Activated T-helper 2 cell treated with anti-CD3 and anti-CD28 coated beads, Interferon-gamma antibody, Interleukin-2, Interleukin-4, amounts not matched to agents 10 μg/mL and 5 μg/mL and 100 μg/mL, durations not matched to agents 14 hours and 24 hours and 36 hours (primary cell): Measurements from ENCODE around the gene MEGF8. TPM values are rescaled to one million over a fixed set of nuclear protein-coding genes. Genes with fewer than 3 reads are reported as not detected.

ENCODE experiments used
- DNase-seq: peaks from one replicate; pipeline ENCODE4 v3.0.0; 2021; ENCODE audit warnings: low spot score
- H3K27ac Mint-ChIP-seq: one replicate; pipeline ENCODE4 v1.8.0; 2021; ENCODE audit warnings: mixed read lengths
- H3K27me3 Mint-ChIP-seq: one replicate; pipeline ENCODE4 v1.8.0; 2021; ENCODE audit warnings: low read depth, mixed read lengths
- H3K36me3 Mint-ChIP-seq: one replicate; pipeline ENCODE4 v1.8.0; 2021; ENCODE audit warnings: low read depth, mixed read lengths
- H3K4me1 Mint-ChIP-seq: one replicate; pipeline ENCODE4 v1.8.0; 2021; ENCODE audit warnings: low read depth, mixed read lengths
- H3K4me3 Mint-ChIP-seq: one replicate; pipeline ENCODE4 v1.8.0; 2021; ENCODE audit warnings: low read depth, mild to moderate bottlenecking, moderate library complexity, mixed read lengths
- H3K9me3 Mint-ChIP-seq: one replicate; pipeline ENCODE4 v1.8.0; 2021; ENCODE audit warnings: mixed read lengths
- intact Hi-C: fragments of 100-400 bp; cut with micrococcal nuclease; formaldehyde crosslinking; loops from one replicate; pipeline ENCODE4 v1.15.1; 2023
- total RNA-seq: library from RNA; stranded (reverse); gene quantifications from 2 replicates; pipeline ENCODE4 v1.2.3, GENCODE V29; 2022

MEGF8 gene
- total RNA-seq, 1 donor from 2014 or later: 10.3 TPM

DNA sequence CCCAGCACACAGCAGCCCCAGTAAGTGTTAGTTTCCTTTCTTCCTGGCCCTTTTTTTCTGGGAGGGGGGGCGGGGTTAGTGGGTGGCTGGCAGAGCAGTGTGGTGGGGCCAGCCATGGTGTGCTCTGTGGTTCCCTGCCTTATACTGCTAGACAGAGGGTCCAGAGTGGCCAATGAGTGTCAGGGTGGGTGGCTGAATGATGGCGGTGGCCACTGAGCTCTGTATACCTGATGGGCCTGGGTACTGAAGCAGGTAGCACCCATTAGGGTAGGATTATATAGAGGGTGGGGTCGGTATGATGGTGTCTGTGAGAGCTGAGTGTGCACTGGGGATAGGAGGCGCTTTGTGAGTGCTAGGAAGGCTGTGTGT lies 42.6 kb upstream of the MEGF8 start:
- H3K36me3 Mint-ChIP-seq: peaks cover 18% of the 10 kb centered on the region
- no peak for DNase-seq
- no peaks in the 10 kb centered on the region for H3K9me3 Mint-ChIP-seq
- peak overlapping the region; percentile 89 for H3K27ac Mint-ChIP-seq
- H3K4me3 Mint-ChIP-seq: peak overlapping the region; percentile 71
- H3K27me3 Mint-ChIP-seq: no peaks in the 10 kb centered on the region
- peaks cover 39% of the 10 kb centered on the region for H3K4me1 Mint-ChIP-seq
- intact Hi-C loops: loop anchor here (1.0 to 2.0 kb wide), 7 partner anchors 15 to 150 kb away; partner anchors contain the start of genes ERF, MEGF8, PAFAH1B3 and POU2F2

DNA sequence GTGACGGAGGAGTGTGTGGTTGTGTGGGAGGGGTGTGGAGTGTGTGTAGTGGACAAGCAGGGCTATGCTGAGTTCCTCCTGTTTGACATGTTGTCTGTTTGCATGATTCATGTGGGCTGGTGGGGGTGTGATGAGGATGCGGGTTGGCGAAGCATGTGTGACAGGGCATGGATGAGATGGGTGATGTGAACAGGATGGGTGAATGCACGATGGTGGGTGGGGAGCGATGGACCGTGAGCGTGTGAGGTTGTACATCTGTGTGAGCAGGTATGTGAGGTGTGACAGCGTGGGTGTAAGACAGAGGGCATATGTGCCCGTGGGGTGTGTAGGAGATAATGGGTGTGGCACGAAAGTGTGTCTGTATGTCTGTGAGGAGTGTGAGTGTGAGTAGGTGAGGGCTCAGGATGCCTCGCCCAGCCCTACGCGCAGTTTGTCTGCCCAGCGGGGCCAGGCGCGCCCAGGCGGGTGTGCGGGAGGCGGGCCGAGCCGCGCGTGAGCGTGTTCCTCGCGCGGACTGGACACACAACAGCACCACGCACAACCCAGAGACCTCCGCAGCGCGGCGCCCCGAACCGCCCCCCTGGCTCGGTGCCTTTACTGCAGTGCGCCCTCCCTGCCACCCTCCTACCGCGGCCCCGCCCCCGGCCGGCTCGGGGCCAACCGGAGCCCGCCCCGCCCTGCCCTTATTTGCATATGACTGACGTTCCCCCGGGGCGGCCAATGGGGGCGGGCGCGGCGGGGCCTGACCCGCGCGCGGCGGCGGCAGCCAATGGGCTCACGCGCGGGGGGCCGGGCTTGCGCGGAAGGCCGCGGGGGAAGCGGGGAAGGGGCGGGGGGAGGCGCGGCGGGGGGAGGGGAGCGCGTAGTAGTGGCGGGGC lies 42.0 kb upstream of the MEGF8 start:
- Mint-ChIP-seq H3K4me1 (peaks cover 39% of the 10 kb centered on the region), H3K9me3 (no peaks in the 10 kb centered on the region), H3K36me3 (peaks cover 16% of the 10 kb centered on the region), H3K27ac (no peak overlapping the region), H3K27me3 (no peaks in the 10 kb centered on the region), H3K4me3 (no peak overlapping the region)
- intact Hi-C loops: loop anchor here (1.0 to 2.0 kb wide), 7 partner anchors 15 to 151 kb away; partner anchors contain the start of genes ERF, MEGF8, PAFAH1B3 and POU2F2
- peak; percentile 91 for DNase-seq

DNA sequence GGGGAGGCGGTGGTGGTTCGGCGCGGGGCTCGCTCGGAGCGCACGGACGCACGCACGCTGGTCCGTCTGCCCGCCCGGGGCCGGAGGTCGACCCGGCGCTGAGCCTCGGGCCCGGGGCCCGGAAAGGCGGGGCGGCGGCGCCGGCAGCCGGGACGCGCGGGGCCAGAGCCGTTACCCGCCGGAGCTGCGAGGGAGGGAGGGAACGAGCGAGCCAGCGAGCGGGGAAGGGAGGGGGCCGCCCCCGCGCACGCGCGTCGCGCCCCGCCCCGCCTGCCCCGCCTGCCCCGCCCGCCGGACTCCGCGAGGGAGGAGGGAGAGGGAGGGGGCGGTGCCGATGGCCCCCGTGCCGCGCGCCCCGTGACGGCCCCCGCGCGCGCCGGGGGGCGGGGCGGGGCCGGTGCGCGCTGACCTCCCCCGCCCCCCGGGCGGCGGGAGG lies 41.4 kb upstream of the MEGF8 start:
- Mint-ChIP-seq H3K27me3 (no peaks in the 10 kb centered on the region), H3K4me1 (peaks cover 35% of the 10 kb centered on the region), H3K36me3 (peaks cover 14% of the 10 kb centered on the region), H3K4me3 (no peak overlapping the region), H3K9me3 (no peaks in the 10 kb centered on the region), H3K27ac (no peak overlapping the region)
- intact Hi-C loops: no loop called here
- peak; percentile 80 for DNase-seq

DNA sequence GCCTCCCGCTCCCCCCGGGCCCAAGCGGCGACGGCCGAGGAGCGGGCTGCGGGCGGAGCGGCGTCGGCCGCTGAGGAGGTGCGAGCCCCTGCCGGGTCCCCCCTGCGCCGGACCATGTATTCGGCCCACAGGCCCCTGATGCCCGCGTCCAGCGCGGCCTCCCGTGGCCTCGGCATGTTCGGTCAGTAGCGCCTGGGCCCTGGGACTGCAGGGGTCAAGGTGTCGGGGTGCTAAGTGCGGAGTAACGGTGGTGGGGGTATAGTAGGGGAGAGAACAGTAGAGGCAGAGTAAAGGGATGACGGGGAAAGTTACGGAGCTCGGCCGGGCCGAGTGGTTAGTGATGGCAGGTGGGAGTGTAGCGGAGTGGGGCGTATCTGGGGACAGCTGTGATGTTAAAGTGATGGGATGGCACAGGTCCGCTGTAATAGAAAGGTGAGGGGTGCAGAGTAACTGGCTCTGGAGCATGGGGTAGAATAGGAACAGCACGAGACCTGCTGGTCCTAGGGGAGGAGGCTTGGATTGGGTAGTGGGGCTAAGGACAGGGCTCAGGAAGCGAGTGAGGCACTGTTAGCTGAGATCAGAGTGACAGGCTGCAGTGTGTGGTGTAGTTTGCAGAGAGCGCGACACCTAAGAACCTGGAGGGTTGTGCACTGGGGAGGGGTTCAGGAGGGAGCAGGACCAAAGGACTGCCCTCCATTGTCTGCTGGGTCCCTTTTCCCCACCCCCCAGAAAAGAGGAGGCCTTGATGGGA lies 40.7 kb upstream of the MEGF8 start:
- no peaks in the 10 kb centered on the region for H3K9me3 Mint-ChIP-seq
- DNase-seq: no peak
- peak overlapping the region; percentile 82 for H3K27ac Mint-ChIP-seq
- H3K36me3 Mint-ChIP-seq: peaks cover 18% of the 10 kb centered on the region
- H3K27me3 Mint-ChIP-seq: no peaks in the 10 kb centered on the region
- intact Hi-C loops: no loop called here
- peaks cover 28% of the 10 kb centered on the region for H3K4me1 Mint-ChIP-seq
- H3K4me3 Mint-ChIP-seq: peak overlapping the region; percentile 88

GRCh38 chr19:42285541-42285941 lies 39.9 kb upstream of the MEGF8 start:
- Mint-ChIP-seq H3K27ac (peak overlapping the region; percentile 47), H3K4me3 (peak overlapping the region; percentile 88), H3K9me3 (no peaks in the 10 kb centered on the region), H3K36me3 (peaks cover 19% of the 10 kb centered on the region), H3K4me1 (peaks cover 28% of the 10 kb centered on the region), H3K27me3 (no peaks in the 10 kb centered on the region)
- no peak for DNase-seq
- intact Hi-C loops: no loop called here

DNA sequence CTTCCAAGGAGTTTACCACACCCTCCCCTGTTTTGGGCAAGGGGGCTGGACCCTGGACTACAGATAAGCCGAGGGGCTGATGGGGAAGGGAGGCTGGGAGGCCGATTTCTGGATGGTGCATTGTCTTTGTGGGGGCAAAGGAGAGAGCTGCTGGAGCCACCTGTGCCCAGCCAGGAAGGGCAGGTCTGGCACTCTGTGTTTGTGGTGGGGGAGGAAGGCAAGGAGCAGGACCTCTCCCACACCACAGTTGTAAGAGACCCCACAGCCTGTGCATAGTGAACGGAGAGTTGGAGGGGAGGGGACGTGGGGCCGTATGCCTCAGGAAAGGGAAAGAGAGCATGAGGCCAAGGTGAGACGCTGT lies 39.5 kb upstream of the MEGF8 start:
- H3K9me3 Mint-ChIP-seq: no peaks in the 10 kb centered on the region
- H3K27ac Mint-ChIP-seq: peak overlapping the region; percentile 47
- H3K36me3 Mint-ChIP-seq: peaks cover 19% of the 10 kb centered on the region
- no peak for DNase-seq
- H3K4me3 Mint-ChIP-seq: peak overlapping the region; percentile 88
- peaks cover 28% of the 10 kb centered on the region for H3K4me1 Mint-ChIP-seq
- intact Hi-C loops: no loop called here
- H3K27me3 Mint-ChIP-seq: no peaks in the 10 kb centered on the region

GRCh38 chr19:42286349-42287016 lies 39.0 kb upstream of the MEGF8 start:
- Mint-ChIP-seq H3K36me3 (peaks cover 24% of the 10 kb centered on the region), H3K27ac (no peak overlapping the region), H3K4me1 (peaks cover 26% of the 10 kb centered on the region), H3K9me3 (no peaks in the 10 kb centered on the region), H3K27me3 (no peaks in the 10 kb centered on the region), H3K4me3 (no peak overlapping the region)
- intact Hi-C loops: no loop called here
- DNase-seq: no peak

- Mint-ChIP-seq H3K27me3 (no peaks in the 10 kb centered on the region), H3K4me1 (peaks cover 19% of the 10 kb centered on the region), H3K27ac (no peak overlapping the region), H3K36me3 (peaks cover 30% of the 10 kb centered on the region), H3K4me3 (peak overlapping the region; percentile 15), H3K9me3 (no peaks in the 10 kb centered on the region)
- no peak for DNase-seq
- intact Hi-C loops: no loop called here
These were observed 38.2 kb upstream of the MEGF8 start for GRCh38 chr19:42287017-42287826.

DNA sequence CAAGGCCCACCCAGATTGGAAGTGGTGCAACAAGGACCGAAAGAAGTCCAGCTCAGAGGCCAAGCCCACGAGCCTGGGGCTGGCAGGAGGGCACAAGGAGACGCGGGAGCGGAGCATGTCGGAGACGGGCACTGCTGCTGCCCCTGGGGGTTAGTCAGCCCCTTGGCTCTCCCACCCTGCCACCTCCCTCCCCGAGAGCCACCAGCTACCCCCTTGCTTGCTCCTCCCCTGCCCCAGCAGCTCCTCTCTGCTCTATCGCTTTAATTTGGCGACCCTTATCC lies 37.7 kb upstream of the MEGF8 start:
- no peak for DNase-seq
- Mint-ChIP-seq H3K36me3 (peaks cover 30% of the 10 kb centered on the region), H3K4me3 (no peak overlapping the region), H3K4me1 (peaks cover 15% of the 10 kb centered on the region), H3K27ac (no peak overlapping the region), H3K27me3 (no peaks in the 10 kb centered on the region), H3K9me3 (no peaks in the 10 kb centered on the region)
- intact Hi-C loops: no loop called here

- intact Hi-C loops: no loop called here
- no peak overlapping the region for H3K4me3 Mint-ChIP-seq
- no peaks in the 10 kb centered on the region for H3K27me3 Mint-ChIP-seq
- no peak for DNase-seq
- H3K9me3 Mint-ChIP-seq: no peaks in the 10 kb centered on the region
- peaks cover 33% of the 10 kb centered on the region for H3K36me3 Mint-ChIP-seq
- peaks cover 15% of the 10 kb centered on the region for H3K4me1 Mint-ChIP-seq
- H3K27ac Mint-ChIP-seq: no peak overlapping the region
These were observed 37.0 kb upstream of the MEGF8 start for GRCh38 chr19:42288387-42288786.

- intact Hi-C loops: no loop called here
- H3K27me3 Mint-ChIP-seq: no peaks in the 10 kb centered on the region
- H3K4me3 Mint-ChIP-seq: no peak overlapping the region
- H3K36me3 Mint-ChIP-seq: peaks cover 38% of the 10 kb centered on the region
- H3K4me1 Mint-ChIP-seq: peaks cover 15% of the 10 kb centered on the region
- no peaks in the 10 kb centered on the region for H3K9me3 Mint-ChIP-seq
- no peak for DNase-seq
- no peak overlapping the region for H3K27ac Mint-ChIP-seq
These were observed 36.4 kb upstream of the MEGF8 start for GRCh38 chr19:42288881-42289555.

DNA sequence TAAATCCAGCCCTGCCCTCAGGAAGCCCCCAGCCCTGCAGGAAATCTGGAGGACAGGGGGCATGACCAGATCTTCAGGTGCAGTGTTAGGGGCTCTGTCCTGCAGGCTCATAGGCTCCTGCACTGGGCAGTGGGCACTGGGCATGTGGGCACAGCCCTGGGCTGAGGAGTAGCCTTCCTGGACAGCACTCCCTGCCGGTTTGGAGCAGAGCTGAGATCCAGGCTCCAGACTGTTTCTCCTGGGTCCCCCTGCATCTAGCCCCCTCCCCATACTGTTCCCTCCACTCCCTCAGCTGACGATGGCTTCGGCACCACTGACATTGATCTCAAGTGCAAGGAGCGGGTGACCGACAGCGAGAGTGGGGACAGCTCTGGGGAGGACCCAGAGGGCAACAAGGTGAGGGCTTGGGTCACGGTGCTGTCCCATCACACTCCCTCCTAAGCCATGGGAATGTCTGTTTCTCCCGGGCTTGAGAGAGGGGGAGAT lies 35.8 kb upstream of the MEGF8 start:
- no peaks in the 10 kb centered on the region for H3K27me3 Mint-ChIP-seq
- intact Hi-C loops: no loop called here
- H3K4me1 Mint-ChIP-seq: peaks cover 15% of the 10 kb centered on the region
- H3K9me3 Mint-ChIP-seq: no peaks in the 10 kb centered on the region
- H3K27ac Mint-ChIP-seq: no peak overlapping the region
- peaks cover 41% of the 10 kb centered on the region for H3K36me3 Mint-ChIP-seq
- DNase-seq: no peak
- no peak overlapping the region for H3K4me3 Mint-ChIP-seq
